Measurements from ENCODE around the gene HIVEP2.

DNA sequence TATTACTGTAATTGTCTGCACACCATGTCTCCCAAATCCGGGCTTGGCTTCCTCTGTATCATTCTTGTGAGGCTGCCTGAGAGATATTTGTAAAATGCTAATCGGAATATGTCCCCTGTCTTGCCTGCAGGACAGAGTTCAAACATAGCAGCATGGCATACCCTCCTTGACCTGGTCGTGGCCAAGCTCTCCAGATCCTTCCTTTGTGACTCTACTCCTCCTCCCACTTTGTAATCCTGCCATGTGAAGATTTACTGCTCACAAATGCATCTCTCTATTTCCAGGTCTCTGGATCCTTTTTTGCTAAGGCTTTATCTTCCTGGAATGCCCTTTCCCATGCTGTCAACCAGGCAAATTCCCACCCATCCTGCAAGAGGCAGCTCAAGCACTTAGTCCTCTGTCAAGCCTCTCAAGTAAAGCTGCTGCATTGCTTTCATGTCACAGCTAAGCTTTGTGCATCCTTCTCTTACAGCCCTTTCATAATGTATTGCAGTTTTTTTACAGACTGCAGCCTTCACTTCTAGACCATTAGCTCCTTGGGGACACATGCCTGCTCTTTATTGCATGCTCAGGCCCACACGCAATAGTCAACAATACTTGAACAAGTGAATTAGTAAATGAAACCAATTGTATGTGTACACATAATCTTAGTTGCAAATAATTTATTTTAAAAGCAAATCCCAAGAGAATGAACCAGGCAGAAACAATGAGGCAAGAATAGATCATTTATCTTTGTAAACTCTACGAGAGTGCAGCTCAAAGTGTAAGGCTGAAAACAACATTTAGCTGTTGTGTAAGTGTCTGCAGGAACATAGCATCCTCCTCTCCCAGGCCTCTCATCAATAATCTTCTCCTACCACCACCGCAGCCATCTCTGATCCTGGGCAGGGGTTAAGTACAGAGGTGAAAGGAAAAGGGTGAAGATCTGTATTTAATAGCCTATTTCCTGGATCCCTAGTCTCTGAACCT lies 45.8 kb downstream of the HIVEP2 start:
- TF ChIP-seq SUZ12 (IDR thresholded peaks at IDR 0.05; ENCODE audit: extremely low read depth, insufficient read depth, insufficient read length) (no peak), YY1 (IDR thresholded peaks at IDR 0.05; ENCODE audit: insufficient read depth, insufficient read length) (no peak)
